HepG2 (cell line): ENCODE data around the gene IDH3G. TPM values are rescaled to one million over a fixed set of nuclear protein-coding genes. Genes with fewer than 3 reads are reported as not detected.

Experiments used
- ATAC-seq: fragments of 200-7000 bp; cut with Tn5 transposase; 3 replicates; pipeline ENCODE4 v1.9.1; 2020; ENCODE audit warnings: mild to moderate bottlenecking, moderate library complexity
- BruUV-seq: library from RNA; stranded (reverse); fragments of 400-500 nt; replicated peaks from 2 replicates; lab custom pipeline; 2021; lab: Mats Ljungman, UMichigan
- CTCF ChIA-PET: fragments of 300-600 bp; formaldehyde crosslinking; extraction: SDS; loops from one replicate; lab custom pipeline; 2021; ENCODE audit warnings: low total read pairs, inconsistent platforms, low intra/inter-chr PET ratio; lab: Yijun Ruan, JAX
- POLR2A ChIA-PET: fragments of 350-600 bp; sonication (Branson Sonifier 250); formaldehyde crosslinking; loops from one replicate; lab custom pipeline; 2020; ENCODE audit warnings: antibody characterized with exemption, inconsistent platforms; lab: Yijun Ruan, JAX
- DNase-seq: peaks from one replicate; pipeline ENCODE4 v3.0.0-alpha.2; 2015; ENCODE audit warnings: low spot score
- FAIRE-seq: peaks from 3 replicates; lab custom pipeline; 2011; peaks lifted over from hg19 to GRCh38; lab: Jason Lieb, UNC
- H2AFZ ChIP-seq: one replicate; pipeline ENCODE4 v1.6.1; 2011; ENCODE audit warnings: low read length, inconsistent platforms
- H3K27ac ChIP-seq: fragments of 300-600 bp; 3 replicates; pipeline ENCODE4 v1.8.0; 2011; ENCODE audit warnings: mixed run types, mild to moderate bottlenecking, mixed read lengths, low read length, inconsistent platforms; ENCODE audit not compliant: insufficient read depth; ENCODE audit errors: extremely low read length
- H3K27me3 ChIP-seq, 2 experiments: fragments of 200-600 bp in 1 of 2; 2 replicates in 1 of 2; 3 replicates in 1 of 2; pipeline versions ENCODE4 v1.6.0 to v1.8.0; 2011; ENCODE audit warnings: low read length in 2 of 2, mild to moderate bottlenecking in 2 of 2, moderate library complexity in 2 of 2, inconsistent platforms in 1 of 2; ENCODE audit not compliant: insufficient read depth in 2 of 2, control insufficient read depth in 1 of 2
- H3K36me3 ChIP-seq, 2 experiments: fragments of 200-600 bp in 1 of 2; replicated peaks in 1 of 2; 2 replicates in 1 of 2; 3 replicates in 1 of 2; pipeline versions ENCODE4 v1.5.1 to v1.8.0; 2011; ENCODE audit warnings: low read length in 2 of 2, inconsistent platforms in 1 of 2; ENCODE audit not compliant: insufficient read depth in 2 of 2, control insufficient read depth in 1 of 2
- H3K4me1 ChIP-seq: 2 replicates; pipeline ENCODE4 v1.5.1; 2012; ENCODE audit warnings: low read length, inconsistent platforms; ENCODE audit not compliant: insufficient read depth
- H3K4me2 ChIP-seq: 2 replicates; pipeline ENCODE4 v1.6.0; 2011; ENCODE audit warnings: low read depth, low read length, inconsistent platforms
- H3K4me3 ChIP-seq, 3 experiments: fragments of 200-600 bp in 1 of 3; sonication (generic), shearing (Covaris generic) in 1 of 3; replicated peaks in 1 of 3; 2 replicates each; pipeline ENCODE4 v1.5.1; 2011 to 2016; ENCODE audit warnings: low read length in 3 of 3, inconsistent platforms in 2 of 3, low read depth in 2 of 3, mild to moderate bottlenecking in 2 of 3, control low read depth in 1 of 3, mixed read lengths in 1 of 3; ENCODE audit not compliant: insufficient read depth in 1 of 3
- H3K79me2 ChIP-seq: one replicate; pipeline ENCODE4 v1.6.1; 2011; ENCODE audit warnings: low read length, inconsistent platforms; ENCODE audit not compliant: insufficient read depth
- H3K9ac ChIP-seq: 2 replicates; pipeline ENCODE4 v1.6.0; 2011; ENCODE audit warnings: mild to moderate bottlenecking, low read depth, low read length, inconsistent platforms; ENCODE audit not compliant: insufficient read depth
- H3K9me3 ChIP-seq: 2 replicates; pipeline ENCODE4 v1.5.1; 2012; ENCODE audit warnings: mild to moderate bottlenecking, low read length
- H4K20me1 ChIP-seq: 2 replicates; pipeline ENCODE4 v1.6.0; 2011; ENCODE audit warnings: inconsistent platforms, mild to moderate bottlenecking, low read length, moderate library complexity; ENCODE audit not compliant: insufficient read depth
- LCORL ChIP-seq, 2 experiments: fragments of 450-650 bp in 1 of 2; sonication (generic) in 1 of 2; formaldehyde crosslinking in 1 of 2; IDR thresholded peaks; 2 replicates each; pipeline versions ENCODE4 v1.5.0 to v1.6.1; 2017 to 2020; ENCODE audit warnings: antibody characterized with exemption in 1 of 2, missing genetic modification reagents in 1 of 2
- NR2F1 ChIP-seq, 2 experiments: fragments of 450-650 bp in 1 of 2; formaldehyde crosslinking in 1 of 2; IDR thresholded peaks; 2 replicates each; pipeline versions ENCODE4 v1.5.0 to v1.6.1; 2016 to 2020; ENCODE audit warnings: mild to moderate bottlenecking in 1 of 2, missing compliant biosample characterization in 1 of 2, missing genetic modification reagents in 1 of 2, moderate library complexity in 1 of 2
- NR2F6 ChIP-seq, 2 experiments: IDR thresholded peaks; 2 replicates each; pipeline ENCODE4 v1.6.1; 2016; ENCODE audit warnings: antibody characterized with exemption in 1 of 2, mild to moderate bottlenecking in 1 of 2
- ZNF615 ChIP-seq: sonication (generic); formaldehyde crosslinking; IDR thresholded peaks from 2 replicates; pipeline ENCODE4 v1.5.0; 2020; ENCODE audit warnings: mild to moderate bottlenecking, missing genetic modification reagents, borderline replicate concordance
- ZNF766 ChIP-seq: sonication (generic); formaldehyde crosslinking; IDR thresholded peaks from 2 replicates; pipeline ENCODE4 v1.5.0; 2020; ENCODE audit warnings: missing genetic modification reagents, borderline replicate concordance
- ZNF790 ChIP-seq: sonication (generic); formaldehyde crosslinking; IDR thresholded peaks from 2 replicates; pipeline ENCODE4 v1.8.0; 2022; ENCODE audit warnings: missing genetic modification reagents, mild to moderate bottlenecking, borderline replicate concordance
- WGBS: methylation state at CpG from one replicate; pipeline ENCODE4 v1.1.6; 2017; ENCODE audit warnings: low lambda C conversion rate; 5-methylcytosine and 5-hydroxymethylcytosine counted together
- in situ Hi-C: cut with HindIII; loops from 2 replicates; pipeline ENCODE4 v1.10.0; 2017; ENCODE audit warnings: low pct_unique_long_range_greater_than_20kb; ENCODE audit not compliant: extremely low pct_ligation_motif_present
- intact Hi-C: fragments of 100-400 bp; cut with micrococcal nuclease; formaldehyde crosslinking; loops from one replicate; pipeline ENCODE4 v1.10.0; 2022; ENCODE audit not compliant: unreplicated experiment
- polyA plus RNA-seq, 8 experiments: library from polyadenylated mRNA; depleted of rRNA in 3 of 8; stranded (reverse) in 7 of 8; unstranded in 1 of 8; fragments of >200 nt; fragmentation: Illumina TruSeq in 4 of 8; extraction: Trizol in 4 of 8; gene quantifications; 2 replicates each; pipeline versions ENCODE4 v1.2.1 to v1.2.3, GENCODE V29; 2011 to 2016; ENCODE audit warnings: low read depth in 4 of 8, missing spikeins in 1 of 8, mixed read lengths in 1 of 8; ENCODE audit not compliant: insufficient read depth in 1 of 8
- total RNA-seq, 5 experiments: library from RNA; depleted of rRNA; stranded (reverse); fragments of >200 nt; fragmentation: Illumina TruSeq; extraction: Trizol; gene quantifications; 2 replicates each; pipeline ENCODE4 v1.2.3, GENCODE V29; 2016; ENCODE audit warnings: low read depth in 1 of 5
- TF ChIP-seq, protein P1 (sequence below): sonication (generic); formaldehyde crosslinking; IDR thresholded peaks from 2 replicates; pipeline ENCODE4 v1.5.0; 2020; ENCODE audit warnings: mild to moderate bottlenecking, missing genetic modification reagents, moderate library complexity
- TF ChIP-seq, protein P2 (sequence below): sonication (generic); formaldehyde crosslinking; conservative IDR thresholded peaks from 2 replicates; pipeline ENCODE4 v1.8.1; 2023; ENCODE audit warnings: missing genetic modification reagents

IDH3G gene
- total and polyA plus RNA-seq, 2 of the 13 experiments (the other 11 are each of a cell fraction or from before 2014, with no cell fraction given): 18.7 to 35.5 TPM

DNA sequence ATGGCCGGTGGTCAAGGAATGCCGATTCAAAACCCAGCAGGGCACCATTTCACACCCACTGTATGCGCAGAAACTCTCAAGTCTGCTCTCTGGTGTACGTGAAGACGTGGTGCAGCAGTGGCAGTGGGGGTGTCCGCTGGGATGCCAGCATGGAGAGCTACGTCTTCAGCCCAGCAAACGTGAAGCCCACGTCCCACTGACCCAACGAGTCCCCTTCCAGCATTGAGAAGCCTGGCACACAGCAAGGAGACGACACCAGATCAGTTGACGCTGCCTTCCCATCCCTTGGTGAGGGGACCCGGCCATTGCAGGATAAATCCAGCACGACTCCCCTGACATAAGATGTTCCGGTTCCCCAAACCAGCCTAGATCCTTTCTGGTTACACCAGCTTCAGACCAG, 32.3 kb downstream of the IDH3G start:
- ChIA-PET POLR2A (interaction anchor here (2.9 kb wide), 1 partner anchor 34 kb away, joined by 15 read pairs; no protein-coding TSS in a partner anchor), CTCF (no interaction called here)
- Histone ChIP-seq H3K4me1 (peaks cover 37% of the 10 kb centered on the region), H3K27ac (no peak overlapping the region), H3K4me2 (no peak overlapping the region), H3K9me3 (no peaks in the 10 kb centered on the region), H4K20me1 (no peaks in the 10 kb centered on the region), H3K36me3 (no peaks in the 10 kb centered on the region), H2AFZ (no peak overlapping the region), H3K4me3 (no peak overlapping the region), H3K79me2 (no peaks in the 10 kb centered on the region), H3K27me3 (no peaks in the 10 kb centered on the region), H3K9ac (no peak overlapping the region)
- no peak for ATAC-seq
- no peak for FAIRE-seq
- WGBS: 93% methylated on average over 3 of the region's 15 CpGs
- TF ChIP-seq, protein P1, sequence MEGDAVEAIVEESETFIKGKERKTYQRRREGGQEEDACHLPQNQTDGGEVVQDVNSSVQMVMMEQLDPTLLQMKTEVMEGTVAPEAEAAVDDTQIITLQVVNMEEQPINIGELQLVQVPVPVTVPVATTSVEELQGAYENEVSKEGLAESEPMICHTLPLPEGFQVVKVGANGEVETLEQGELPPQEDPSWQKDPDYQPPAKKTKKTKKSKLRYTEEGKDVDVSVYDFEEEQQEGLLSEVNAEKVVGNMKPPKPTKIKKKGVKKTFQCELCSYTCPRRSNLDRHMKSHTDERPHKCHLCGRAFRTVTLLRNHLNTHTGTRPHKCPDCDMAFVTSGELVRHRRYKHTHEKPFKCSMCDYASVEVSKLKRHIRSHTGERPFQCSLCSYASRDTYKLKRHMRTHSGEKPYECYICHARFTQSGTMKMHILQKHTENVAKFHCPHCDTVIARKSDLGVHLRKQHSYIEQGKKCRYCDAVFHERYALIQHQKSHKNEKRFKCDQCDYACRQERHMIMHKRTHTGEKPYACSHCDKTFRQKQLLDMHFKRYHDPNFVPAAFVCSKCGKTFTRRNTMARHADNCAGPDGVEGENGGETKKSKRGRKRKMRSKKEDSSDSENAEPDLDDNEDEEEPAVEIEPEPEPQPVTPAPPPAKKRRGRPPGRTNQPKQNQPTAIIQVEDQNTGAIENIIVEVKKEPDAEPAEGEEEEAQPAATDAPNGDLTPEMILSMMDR (CRISPR knock-in tag): peak; percentile 14; the same call in 1 of the 2 replicates
- no peak for TF ChIP-seq ZNF615 (CRISPR knock-in tag)
- TF ChIP-seq ZNF766 (CRISPR knock-in tag): no peak
- no peak for DNase-seq
- in situ Hi-C loops: no loop called here
- no TSS peak for BruUV-seq
- intact Hi-C loops: loop anchor here (10.0 kb wide), 1 partner anchor 183 kb away; the partner anchor contains the start of gene RENBP

DNA sequence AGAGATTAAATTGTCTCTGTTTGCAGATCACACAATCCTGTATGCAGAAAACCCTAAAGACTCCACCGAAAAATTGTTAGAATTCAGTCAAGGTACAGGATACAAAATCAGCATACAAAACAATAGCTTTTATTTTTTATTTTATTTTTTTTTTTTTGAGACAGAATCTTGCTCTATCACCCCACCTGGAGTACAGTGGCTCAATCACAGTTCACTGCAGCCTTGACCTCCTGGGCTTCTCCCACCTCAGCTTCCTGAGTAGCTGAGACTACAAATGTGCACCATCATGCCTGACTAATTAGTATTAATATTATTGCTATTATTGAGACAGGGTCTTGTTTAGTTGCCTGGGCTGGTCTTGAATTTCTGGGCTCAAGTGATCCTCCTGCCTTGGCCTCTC, 39.0 kb downstream of the IDH3G start:
- H3K9me3 ChIP-seq: no peaks in the 10 kb centered on the region
- CTCF ChIA-PET: no interaction called here
- H4K20me1 ChIP-seq: no peaks in the 10 kb centered on the region
- POLR2A ChIA-PET: no interaction called here
- H3K27ac ChIP-seq: no peak overlapping the region
- DNase-seq (no peak), ATAC-seq (no peak; the same call in 2 of the 3 replicates), FAIRE-seq (no peak)
- H2AFZ ChIP-seq: no peak overlapping the region
- intact Hi-C loops: no loop called here
- H3K79me2 ChIP-seq: no peaks in the 10 kb centered on the region
- H3K4me3 ChIP-seq: no peak overlapping the region
- H3K4me2 ChIP-seq: no peak overlapping the region
- no peak overlapping the region for H3K9ac ChIP-seq
- no TSS peak for BruUV-seq
- H3K27me3 ChIP-seq: no peaks in the 10 kb centered on the region
- H3K4me1 ChIP-seq: peaks cover 11% of the 10 kb centered on the region
- H3K36me3 ChIP-seq: no peaks in the 10 kb centered on the region
- in situ Hi-C loops: no loop called here
- WGBS: 0% methylated on average over 1 of the region's 1 CpG
- TF ChIP-seq NR2F1 (CRISPR knock-in tag; IDR thresholded peaks at IDR 0.05) (peak in 1 of 2 experiments; percentile 34; a peak in 1 of 4 replicates), NR2F6 (IDR thresholded peaks at IDR 0.05) (peak; percentile 12; the same call in 1 of the 2 replicates), NR2F6 (CRISPR knock-in tag; IDR thresholded peaks at IDR 0.05) (peak; percentile 34; the same call in 1 of the 2 replicates), LCORL (IDR thresholded peaks at IDR 0.05) (no peak), LCORL (CRISPR knock-in tag; IDR thresholded peaks at IDR 0.05) (no peak), ZNF790 (CRISPR knock-in tag) (no peak)
- TF ChIP-seq, protein P2, sequence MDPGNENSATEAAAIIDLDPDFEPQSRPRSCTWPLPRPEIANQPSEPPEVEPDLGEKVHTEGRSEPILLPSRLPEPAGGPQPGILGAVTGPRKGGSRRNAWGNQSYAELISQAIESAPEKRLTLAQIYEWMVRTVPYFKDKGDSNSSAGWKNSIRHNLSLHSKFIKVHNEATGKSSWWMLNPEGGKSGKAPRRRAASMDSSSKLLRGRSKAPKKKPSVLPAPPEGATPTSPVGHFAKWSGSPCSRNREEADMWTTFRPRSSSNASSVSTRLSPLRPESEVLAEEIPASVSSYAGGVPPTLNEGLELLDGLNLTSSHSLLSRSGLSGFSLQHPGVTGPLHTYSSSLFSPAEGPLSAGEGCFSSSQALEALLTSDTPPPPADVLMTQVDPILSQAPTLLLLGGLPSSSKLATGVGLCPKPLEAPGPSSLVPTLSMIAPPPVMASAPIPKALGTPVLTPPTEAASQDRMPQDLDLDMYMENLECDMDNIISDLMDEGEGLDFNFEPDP (CRISPR knock-in tag): no peak
